HL-60 (cell line): ENCODE results near the gene BIN1.

Experiments
- DNase-seq, 2 experiments: peaks; one replicate each; pipeline ENCODE4 v3.0.0-alpha.2; 2010 to 2020; ENCODE audit warnings: low read depth in 1 of 2, low spot score in 1 of 2
- H3K27ac ChIP-seq: fragments of 250-450 bp; sonication (Bioruptor Pico); replicated peaks from 2 replicates; pipeline ENCODE4 v1.5.1; 2020; ENCODE audit warnings: mild to moderate bottlenecking, moderate library complexity
- H3K27me3 ChIP-seq: fragments of 250-450 bp; sonication (Bioruptor Pico); 2 replicates; pipeline ENCODE4 v1.5.1; 2021; ENCODE audit warnings: mild to moderate bottlenecking, moderate library complexity; ENCODE audit not compliant: insufficient read depth, poor library complexity, severe bottlenecking
- H3K4me3 ChIP-seq: replicated peaks from 2 replicates; pipeline ENCODE4 v1.5.1; 2011; ENCODE audit warnings: mild to moderate bottlenecking, control low read depth, low read length; ENCODE audit not compliant: insufficient read depth
- GABPA ChIP-seq: IDR thresholded peaks from 2 replicates; pipeline ENCODE4 v1.6.1; 2012; ENCODE audit warnings: low read depth
- POLR2AphosphoS5 ChIP-seq: IDR thresholded peaks from 2 replicates; pipeline ENCODE4 v1.6.1; 2012; ENCODE audit warnings: low read depth
- SPI1 ChIP-seq: IDR thresholded peaks from 2 replicates; pipeline ENCODE4 v1.6.1; 2012; ENCODE audit warnings: low read depth, mild to moderate bottlenecking, borderline replicate concordance
- TF ChIP-seq, protein P1 (sequence below): IDR thresholded peaks from one replicate; pipeline ENCODE4 v1.5.1; 2011; ENCODE audit warnings: low read length, control low read depth, inconsistent platforms; ENCODE audit not compliant: insufficient read depth
- TF ChIP-seq, protein P2 (sequence below): IDR thresholded peaks from 2 replicates; pipeline ENCODE4 v1.6.1; 2012; ENCODE audit warnings: low read depth; ENCODE audit not compliant: insufficient replicate concordance

Gene BIN1

DNA sequence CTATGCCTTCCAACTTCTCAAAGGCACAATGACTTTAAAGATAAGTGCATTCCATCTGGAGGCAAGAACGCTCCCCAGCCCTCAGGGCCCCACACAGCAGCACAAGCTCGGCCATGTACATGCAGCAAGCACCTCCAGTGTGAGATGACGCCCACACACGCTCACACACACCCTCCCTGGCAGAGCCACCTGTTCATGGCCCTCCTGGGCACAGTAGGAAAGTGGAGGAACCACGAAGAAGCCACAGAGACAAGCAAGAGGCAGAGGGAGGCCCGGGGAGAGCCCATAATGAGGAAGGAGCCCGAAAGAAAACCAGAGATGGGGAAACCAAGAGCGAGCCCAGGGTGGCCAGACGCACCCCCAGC, 21.7 kb downstream of the BIN1 start:
- Histone ChIP-seq H3K27ac (peak overlapping the region; percentile 56), H3K27me3 (no peaks in the 10 kb centered on the region), H3K4me3 (no peak overlapping the region)
- peak in 1 of 2 experiments; percentile 86 for DNase-seq
- TF ChIP-seq GABPA, result no peak
- TF ChIP-seq SPI1, result no peak
- peak; percentile 63 for TF ChIP-seq POLR2AphosphoS5
- TF ChIP-seq, protein P1, sequence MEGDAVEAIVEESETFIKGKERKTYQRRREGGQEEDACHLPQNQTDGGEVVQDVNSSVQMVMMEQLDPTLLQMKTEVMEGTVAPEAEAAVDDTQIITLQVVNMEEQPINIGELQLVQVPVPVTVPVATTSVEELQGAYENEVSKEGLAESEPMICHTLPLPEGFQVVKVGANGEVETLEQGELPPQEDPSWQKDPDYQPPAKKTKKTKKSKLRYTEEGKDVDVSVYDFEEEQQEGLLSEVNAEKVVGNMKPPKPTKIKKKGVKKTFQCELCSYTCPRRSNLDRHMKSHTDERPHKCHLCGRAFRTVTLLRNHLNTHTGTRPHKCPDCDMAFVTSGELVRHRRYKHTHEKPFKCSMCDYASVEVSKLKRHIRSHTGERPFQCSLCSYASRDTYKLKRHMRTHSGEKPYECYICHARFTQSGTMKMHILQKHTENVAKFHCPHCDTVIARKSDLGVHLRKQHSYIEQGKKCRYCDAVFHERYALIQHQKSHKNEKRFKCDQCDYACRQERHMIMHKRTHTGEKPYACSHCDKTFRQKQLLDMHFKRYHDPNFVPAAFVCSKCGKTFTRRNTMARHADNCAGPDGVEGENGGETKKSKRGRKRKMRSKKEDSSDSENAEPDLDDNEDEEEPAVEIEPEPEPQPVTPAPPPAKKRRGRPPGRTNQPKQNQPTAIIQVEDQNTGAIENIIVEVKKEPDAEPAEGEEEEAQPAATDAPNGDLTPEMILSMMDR, result no peak
- TF ChIP-seq, protein P2, sequence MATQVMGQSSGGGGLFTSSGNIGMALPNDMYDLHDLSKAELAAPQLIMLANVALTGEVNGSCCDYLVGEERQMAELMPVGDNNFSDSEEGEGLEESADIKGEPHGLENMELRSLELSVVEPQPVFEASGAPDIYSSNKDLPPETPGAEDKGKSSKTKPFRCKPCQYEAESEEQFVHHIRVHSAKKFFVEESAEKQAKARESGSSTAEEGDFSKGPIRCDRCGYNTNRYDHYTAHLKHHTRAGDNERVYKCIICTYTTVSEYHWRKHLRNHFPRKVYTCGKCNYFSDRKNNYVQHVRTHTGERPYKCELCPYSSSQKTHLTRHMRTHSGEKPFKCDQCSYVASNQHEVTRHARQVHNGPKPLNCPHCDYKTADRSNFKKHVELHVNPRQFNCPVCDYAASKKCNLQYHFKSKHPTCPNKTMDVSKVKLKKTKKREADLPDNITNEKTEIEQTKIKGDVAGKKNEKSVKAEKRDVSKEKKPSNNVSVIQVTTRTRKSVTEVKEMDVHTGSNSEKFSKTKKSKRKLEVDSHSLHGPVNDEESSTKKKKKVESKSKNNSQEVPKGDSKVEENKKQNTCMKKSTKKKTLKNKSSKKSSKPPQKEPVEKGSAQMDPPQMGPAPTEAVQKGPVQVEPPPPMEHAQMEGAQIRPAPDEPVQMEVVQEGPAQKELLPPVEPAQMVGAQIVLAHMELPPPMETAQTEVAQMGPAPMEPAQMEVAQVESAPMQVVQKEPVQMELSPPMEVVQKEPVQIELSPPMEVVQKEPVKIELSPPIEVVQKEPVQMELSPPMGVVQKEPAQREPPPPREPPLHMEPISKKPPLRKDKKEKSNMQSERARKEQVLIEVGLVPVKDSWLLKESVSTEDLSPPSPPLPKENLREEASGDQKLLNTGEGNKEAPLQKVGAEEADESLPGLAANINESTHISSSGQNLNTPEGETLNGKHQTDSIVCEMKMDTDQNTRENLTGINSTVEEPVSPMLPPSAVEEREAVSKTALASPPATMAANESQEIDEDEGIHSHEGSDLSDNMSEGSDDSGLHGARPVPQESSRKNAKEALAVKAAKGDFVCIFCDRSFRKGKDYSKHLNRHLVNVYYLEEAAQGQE, result no peak

GRCh38 chr2:127084611-127085316, 22.2 kb downstream of the BIN1 start:
- Histone ChIP-seq H3K27me3 (no peaks in the 10 kb centered on the region), H3K27ac (peak overlapping the region; percentile 56), H3K4me3 (no peak overlapping the region)
- TF ChIP-seq SPI1 (no peak), POLR2AphosphoS5 (no peak), GABPA (no peak)
- TF ChIP-seq, protein P2, result no peak
- TF ChIP-seq, protein P1, result no peak
- DNase-seq, result peak in 1 of 2 experiments; percentile 49

DNA sequence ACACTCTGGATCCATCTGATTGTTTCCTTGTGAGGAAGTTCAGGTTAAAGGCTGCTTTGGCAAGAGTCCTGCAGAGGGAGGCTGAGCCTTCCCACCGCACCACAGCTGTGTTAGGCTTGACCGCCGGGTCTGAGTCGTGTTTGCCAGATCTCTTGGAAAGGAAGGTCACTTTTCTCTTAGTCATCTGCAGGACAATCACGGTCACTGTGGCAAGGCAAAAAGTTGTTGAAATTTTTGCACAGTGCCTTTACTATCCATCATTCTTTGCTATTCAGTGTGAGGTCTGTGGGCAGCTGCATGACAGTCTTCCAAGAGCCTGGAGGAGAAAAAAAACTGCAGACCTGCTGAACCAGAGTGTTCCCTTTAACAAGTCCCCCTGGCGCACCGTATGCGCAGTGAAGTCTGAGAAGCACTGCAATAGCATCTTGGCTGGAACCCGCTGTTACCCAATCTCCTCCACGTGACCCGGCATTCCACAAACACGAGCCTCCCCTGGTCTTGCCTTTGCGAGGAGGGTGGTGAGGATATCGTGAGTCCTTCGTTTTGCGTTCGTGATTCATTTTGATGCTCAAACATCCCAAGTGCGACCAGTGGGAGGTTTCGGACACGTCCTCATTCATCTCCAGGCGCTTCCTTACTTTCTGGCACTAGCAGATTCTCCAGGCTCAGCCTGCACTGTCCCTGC, 23.0 kb downstream of the BIN1 start:
- Histone ChIP-seq H3K4me3 (no peak overlapping the region), H3K27me3 (no peaks in the 10 kb centered on the region), H3K27ac (no peak overlapping the region)
- peak; percentile 43 to 69 for DNase-seq
- TF ChIP-seq SPI1 (no peak), POLR2AphosphoS5 (no peak), GABPA (no peak)
- TF ChIP-seq, protein P2, result no peak
